Measurements from ENCODE around the gene EIF3K.
"Not testable (repeated sequence)": the region's sequence is repeated elsewhere in the genome, so short reads cannot be mapped to it uniquely, and the experiment has no call there.

EIF3K gene

GRCh38 chr19:38619361-38620174 lies 580 bp downstream of the EIF3K start:
- no peak for DNase-seq

GRCh38 chr19:38624822-38625221 lies 5.8 kb downstream of the EIF3K start:
- DNase-seq = no peak

GRCh38 chr19:38626401-38626800 lies 7.4 kb downstream of the EIF3K start:
- DNase-seq = no peak

- no peak for DNase-seq
Observed at GRCh38 chr19:38629568-38629967, 10.6 kb downstream of the EIF3K start.

- DNase-seq = not testable (repeated sequence)
Observed at GRCh38 chr19:38631301-38631700, 12.3 kb downstream of the EIF3K start.

- DNase-seq = not testable (repeated sequence)
Observed at GRCh38 chr19:38631811-38632475, 13.0 kb downstream of the EIF3K start.

- no peak for DNase-seq
Observed at GRCh38 chr19:38632476-38633213, 13.7 kb downstream of the EIF3K start.

GRCh38 chr19:38634757-38635482 lies 15.9 kb downstream of the EIF3K start:
- DNase-seq = peak; percentile 51

GRCh38 chr19:38635483-38636399 lies 16.8 kb downstream of the EIF3K start:
- DNase-seq = no peak

GRCh38 chr19:38638461-38638860 lies 19.5 kb downstream of the EIF3K start:
- no peak for DNase-seq

GRCh38 chr19:38639679-38640078 lies 20.7 kb downstream of the EIF3K start:
- no peak for DNase-seq

GRCh38 chr19:38640368-38640767 lies 21.4 kb downstream of the EIF3K start:
- no peak for DNase-seq

GRCh38 chr19:38642176-38642575 lies 23.2 kb downstream of the EIF3K start:
- DNase-seq = no peak

- no peak for DNase-seq
Observed at GRCh38 chr19:38644719-38645118, 25.7 kb downstream of the EIF3K start.

- peak; percentile 94 for DNase-seq
Observed at GRCh38 chr19:38647368-38647965, 28.5 kb downstream of the EIF3K start, which contains the start of gene ACTN4. TSS of gene ACTN4 (plus strand) at chr19:38647649. CDS start at chr19:38647746, 97 bp downstream.

- no peak for DNase-seq
Observed at GRCh38 chr19:38647966-38648768, 29.2 kb downstream of the EIF3K start.

GRCh38 chr19:38648769-38649304 lies 29.8 kb downstream of the EIF3K start:
- no peak for DNase-seq

- no peak for DNase-seq
Observed at GRCh38 chr19:38649305-38650171, 30.6 kb downstream of the EIF3K start.

GRCh38 chr19:38650172-38650775 lies 31.3 kb downstream of the EIF3K start:
- DNase-seq = peak; percentile 11
